Ishikawa (cell line): ENCODE results near the gene PLCD3.

Source experiments
- CEBPB ChIP-seq: IDR thresholded peaks from 2 replicates; pipeline ENCODE4 v1.6.1; 2012
- CREB1 ChIP-seq: IDR thresholded peaks from 2 replicates; pipeline ENCODE4 v1.6.1; 2012; ENCODE audit warnings: low read depth
- EGR1 ChIP-seq: IDR thresholded peaks from 2 replicates; pipeline ENCODE4 v1.6.1; 2012
- EP300 ChIP-seq: IDR thresholded peaks from 2 replicates; pipeline ENCODE4 v1.6.1; 2012; ENCODE audit warnings: borderline replicate concordance
- FOXM1 ChIP-seq: IDR thresholded peaks from 2 replicates; pipeline ENCODE4 v1.6.1; 2012; ENCODE audit warnings: low read depth, borderline replicate concordance
- MAX ChIP-seq: IDR thresholded peaks from 2 replicates; pipeline ENCODE4 v1.6.1; 2012
- NFIC ChIP-seq: IDR thresholded peaks from 2 replicates; pipeline ENCODE4 v1.6.1; 2012
- RAD21 ChIP-seq: IDR thresholded peaks from 2 replicates; pipeline ENCODE4 v1.6.1; 2012; ENCODE audit warnings: low read depth
- REST ChIP-seq: IDR thresholded peaks from 2 replicates; pipeline ENCODE4 v1.6.1; 2012; ENCODE audit warnings: low read depth, mild to moderate bottlenecking
- TAF1 ChIP-seq: IDR thresholded peaks from 2 replicates; pipeline ENCODE4 v1.6.1; 2012; ENCODE audit warnings: low read depth, mild to moderate bottlenecking
- TCF12 ChIP-seq: IDR thresholded peaks from 2 replicates; pipeline ENCODE4 v1.6.1; 2012; ENCODE audit warnings: low read depth
- TEAD4 ChIP-seq: IDR thresholded peaks from 2 replicates; pipeline ENCODE4 v1.6.1; 2012
- USF1 ChIP-seq: IDR thresholded peaks from 2 replicates; pipeline ENCODE4 v1.6.1; 2012
- YY1 ChIP-seq: IDR thresholded peaks from 2 replicates; pipeline ENCODE4 v1.6.1; 2012; ENCODE audit warnings: low read depth
- ZBTB7A ChIP-seq: IDR thresholded peaks from 2 replicates; pipeline ENCODE4 v1.6.1; 2012; ENCODE audit warnings: low read depth

The PLCD3 gene

GRCh38 chr17:45129940-45130680, 2.2 kb downstream of the PLCD3 start:
- no peak for TF ChIP-seq CEBPB
- no peak for TF ChIP-seq REST
- no peak for TF ChIP-seq RAD21
- no peak for TF ChIP-seq YY1
- no peak for TF ChIP-seq FOXM1
- no peak for TF ChIP-seq NFIC
- no peak for TF ChIP-seq EGR1
- TF ChIP-seq TAF1 = no peak
- TF ChIP-seq EP300 = no peak
- TF ChIP-seq CREB1 = no peak
- TF ChIP-seq MAX = no peak
- TF ChIP-seq USF1 = no peak
- TF ChIP-seq TCF12 = no peak
- TF ChIP-seq TEAD4 = no peak
- no peak for TF ChIP-seq ZBTB7A

GRCh38 chr17:45129426-45129939, 2.8 kb downstream of the PLCD3 start:
- TF ChIP-seq CREB1 = no peak
- TF ChIP-seq EGR1 = no peak
- TF ChIP-seq USF1 = no peak
- TF ChIP-seq NFIC = no peak
- no peak for TF ChIP-seq YY1
- no peak for TF ChIP-seq TEAD4
- no peak for TF ChIP-seq TAF1
- no peak for TF ChIP-seq EP300
- no peak for TF ChIP-seq RAD21
- no peak for TF ChIP-seq CEBPB
- no peak for TF ChIP-seq MAX
- no peak for TF ChIP-seq ZBTB7A
- no peak for TF ChIP-seq REST
- no peak for TF ChIP-seq TCF12
- TF ChIP-seq FOXM1 = no peak

- TF ChIP-seq MAX = no peak
These were observed 3.3 kb downstream of the PLCD3 start for GRCh38 chr17:45128989-45129388.

- TF ChIP-seq NFIC = no peak
- no peak for TF ChIP-seq CREB1
- TF ChIP-seq EP300 = no peak
- TF ChIP-seq TEAD4 = no peak
- TF ChIP-seq TAF1 = no peak
- no peak; the same call in 1 of the 2 replicates for TF ChIP-seq ZBTB7A
- TF ChIP-seq YY1 = no peak
- no peak for TF ChIP-seq USF1
- TF ChIP-seq RAD21 = no peak
- TF ChIP-seq TCF12 = no peak
- no peak for TF ChIP-seq FOXM1
- no peak for TF ChIP-seq MAX
- TF ChIP-seq CEBPB = no peak
- no peak for TF ChIP-seq REST
These were observed 4.0 kb downstream of the PLCD3 start for GRCh38 chr17:45128331-45128730.
